ENCODE measurements around the gene SYF2. TPM values are rescaled to one million over a fixed set of nuclear protein-coding genes. Genes with fewer than 3 reads are reported as not detected.

The SYF2 gene
- total and polyA plus RNA-seq, 2 of the 13 experiments (the other 11 are each of a cell fraction or from before 2014, with no cell fraction given) = 17.8 to 34.1 TPM

DNA sequence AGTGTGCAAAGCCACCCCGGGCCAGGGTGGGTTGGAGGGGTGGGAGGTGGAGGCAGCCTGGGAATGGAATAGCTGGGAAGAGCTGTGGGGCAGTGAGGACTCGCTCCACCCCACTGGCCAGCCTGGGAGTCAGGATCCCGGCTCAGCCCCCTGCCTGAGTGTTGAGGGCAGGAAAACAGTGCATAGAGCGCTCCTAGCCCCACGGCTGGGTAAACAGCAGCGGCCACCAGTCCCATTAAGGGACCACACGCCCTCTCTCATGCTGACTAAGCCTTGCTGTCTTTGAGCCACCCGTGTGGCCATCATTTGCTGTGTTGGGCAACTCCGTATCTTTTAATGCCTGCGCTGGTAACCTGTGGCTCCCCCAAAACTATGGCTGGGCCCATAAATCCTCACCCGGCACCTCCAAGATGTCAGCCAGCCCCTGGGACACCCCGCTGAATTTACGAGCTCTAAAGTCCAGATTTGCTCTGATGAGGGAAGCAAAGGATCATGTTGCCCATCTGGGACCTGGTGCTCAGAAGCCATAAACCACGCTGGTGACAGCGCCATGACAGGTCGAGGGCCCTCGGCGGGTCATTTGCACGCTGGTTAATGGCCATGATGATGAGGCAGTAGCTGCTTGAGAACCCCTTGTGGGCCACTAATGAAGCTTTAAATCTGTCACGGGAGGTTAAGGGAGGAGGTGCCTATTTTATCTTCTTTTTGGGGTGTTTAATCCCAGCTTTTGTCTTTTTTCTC is 34.9 kb downstream of the SYF2 start:
- ATAC-seq = peak; percentile 92
- POLR2A ChIA-PET = interaction anchor here (1.5 to 5.4 kb wide), 3 partner anchors 10 to 35 kb away, joined by 5 to 48 read pairs (median 10); partner anchors contain the start of gene SYF2
- in situ Hi-C loops (cut with HindIII; ENCODE audit: extremely low pct_ligation_motif_present, low pct_unique_long_range_greater_than_20kb) = no loop called here
- TF ChIP-seq SAP130 (CRISPR knock-in tag; IDR thresholded peaks at IDR 0.05; ENCODE audit: low read depth) (peak; percentile 53; the same call in 1 of the 2 replicates), TFDP2 (CRISPR knock-in tag; IDR thresholded peaks at IDR 0.05) (no peak), ZNF800 (CRISPR knock-in tag; IDR thresholded peaks at IDR 0.05) (no peak), ONECUT2 (CRISPR knock-in tag; IDR thresholded peaks at IDR 0.05) (no peak), ZNF274 (CRISPR knock-in tag; IDR thresholded peaks at IDR 0.05) (no peak), ZNF205 (CRISPR knock-in tag; IDR thresholded peaks at IDR 0.05) (peak; percentile 43; the same call in 1 of the 2 replicates), TAF1 (CRISPR knock-in tag; IDR thresholded peaks at IDR 0.05) (0 out of 2 replicates have a peak, but pooled peaks have one; percentile 30), ZNF207 (IDR thresholded peaks at IDR 0.05; ENCODE audit: borderline replicate concordance) (no peak), NCOA5 (CRISPR knock-in tag; IDR thresholded peaks at IDR 0.05) (no peak), ZNF367 (CRISPR knock-in tag; IDR thresholded peaks at IDR 0.05; ENCODE audit: borderline replicate concordance) (no peak), MEF2D (CRISPR knock-in tag; IDR thresholded peaks at IDR 0.05) (no peak), CC2D1A (CRISPR knock-in tag; IDR thresholded peaks at IDR 0.05) (no peak), ZNF781 (CRISPR knock-in tag; IDR thresholded peaks at IDR 0.05; ENCODE audit: borderline replicate concordance, not compliant biosample characterization) (no peak), ZNF572 (CRISPR knock-in tag; IDR thresholded peaks at IDR 0.05) (no peak), GATA4 (IDR thresholded peaks at IDR 0.05; ENCODE audit: borderline replicate concordance, low read depth) (no peak), HOXA3 (CRISPR knock-in tag; IDR thresholded peaks at IDR 0.05) (no peak; the same call in 1 of the 2 replicates), KDM3A (CRISPR knock-in tag; IDR thresholded peaks at IDR 0.05; ENCODE audit: low read depth) (no peak), IRF2 (CRISPR knock-in tag; IDR thresholded peaks at IDR 0.05) (peak; percentile 49), ZBTB7B (CRISPR knock-in tag; IDR thresholded peaks at IDR 0.05) (peak; percentile 76), CAMTA2 (CRISPR knock-in tag; IDR thresholded peaks at IDR 0.05; ENCODE audit: borderline replicate concordance) (no peak), ZFP82 (CRISPR knock-in tag; IDR thresholded peaks at IDR 0.05; ENCODE audit: borderline replicate concordance) (no peak), GATAD2A (CRISPR knock-in tag; IDR thresholded peaks at IDR 0.05) (no peak; the same call in 1 of the 2 replicates), ZNF260 (CRISPR knock-in tag; IDR thresholded peaks at IDR 0.05; ENCODE audit: borderline replicate concordance, low read depth) (no peak), MAX (IDR thresholded peaks at IDR 0.05) (peak; percentile 65), HNRNPH1 (optimal IDR thresholded peaks at IDR 0.05; ENCODE audit: low read depth, low read length) (no peak)

More for the DNA sequence above, 34.9 kb downstream of the SYF2 start:
- H3K36me3 ChIP-seq (replicated peaks in 1 of 2; ENCODE audit: control insufficient read depth in 1 of 2, insufficient read depth in 2 of 2, low read length in 2 of 2) = no peaks in the 10 kb centered on the region
- no peaks in the 10 kb centered on the region for H3K27me3 ChIP-seq (ENCODE audit: control insufficient read depth in 1 of 2, insufficient read depth in 2 of 2, low read length in 2 of 2)
- WGBS (ENCODE audit: low lambda C conversion rate) = 10% methylated on average over 14 of the region's 20 CpGs
- intact Hi-C loops (cut with micrococcal nuclease; ENCODE audit: unreplicated experiment) = no loop called here
- H3K9ac ChIP-seq (ENCODE audit: insufficient read depth, low read depth, low read length) = peak overlapping the region; percentile 24
- H4K20me1 ChIP-seq (ENCODE audit: insufficient read depth, low read length) = no peaks in the 10 kb centered on the region
- H3K4me3 ChIP-seq (replicated peaks in 1 of 3; ENCODE audit: insufficient read depth in 1 of 3, low read depth in 2 of 3, low read length in 3 of 3) = peak overlapping the region; percentile 12 to 49 (median 36); a peak in 5 of 6 replicates
- H2AFZ ChIP-seq (ENCODE audit: low read length) = no peak overlapping the region
- peaks cover 92% of the 10 kb centered on the region for H3K4me1 ChIP-seq (ENCODE audit: insufficient read depth, low read length)
- no peaks in the 10 kb centered on the region for H3K79me2 ChIP-seq (ENCODE audit: insufficient read depth, low read length)
- no peaks in the 10 kb centered on the region for H3K9me3 ChIP-seq (ENCODE audit: low read length)
- peak overlapping the region; percentile 80 for H3K4me2 ChIP-seq (ENCODE audit: low read depth, low read length)
- DNase-seq (ENCODE audit: low spot score) (peak; percentile 72), FAIRE-seq (peak; percentile 83)
- peak overlapping the region; percentile 56 for H3K27ac ChIP-seq (ENCODE audit: extremely low read length, insufficient read depth, low read length)
- CTCF ChIA-PET (ENCODE audit: low intra/inter-chr PET ratio, low total read pairs) = no interaction called here
- BruUV-seq (replicated peaks) = no TSS peak

Data from HepG2 (cell line).